GM06990 (cell line): ENCODE results near the gene KCNJ4.
"Not testable (repeated sequence)": the region's sequence is repeated elsewhere in the genome, so short reads cannot be mapped to it uniquely, and the experiment has no call there.

Experiments
- DNase-seq: peaks from one replicate; pipeline ENCODE4 v3.0.0-alpha.2; 2011; ENCODE audit not compliant: insufficient read length; ENCODE audit errors: extremely low read depth
- H3K27me3 ChIP-seq: replicated peaks from 2 replicates; pipeline ENCODE4 v1.6.0; 2011; ENCODE audit warnings: low read length; ENCODE audit not compliant: control insufficient read depth, insufficient read depth
- H3K36me3 ChIP-seq: 2 replicates; pipeline ENCODE4 v1.5.1; 2011; ENCODE audit warnings: low read length; ENCODE audit not compliant: control insufficient read depth, insufficient read depth
- H3K4me3 ChIP-seq: replicated peaks from 2 replicates; pipeline ENCODE4 v1.5.1; 2011; ENCODE audit warnings: low read depth, mild to moderate bottlenecking, control low read depth, low read length
- CTCF ChIP-seq: IDR thresholded peaks from 2 replicates; pipeline ENCODE4 v1.5.1; 2011; ENCODE audit warnings: low read length, control low read depth, mild to moderate bottlenecking, inconsistent platforms; ENCODE audit not compliant: insufficient read depth, poor library complexity, severe bottlenecking

KCNJ4 gene

GRCh38 chr22:38479096-38479837, 24.3 kb upstream of the KCNJ4 start:
- DNase-seq: no peak
- Histone ChIP-seq H3K27me3 (no peaks in the 10 kb centered on the region), H3K36me3 (peaks cover 13% of the 10 kb centered on the region), H3K4me3 (no peak overlapping the region)
- TF ChIP-seq CTCF: no peak

GRCh38 chr22:38477585-38477984, 22.6 kb upstream of the KCNJ4 start:
- TF ChIP-seq CTCF: no peak
- DNase-seq: no peak
- peaks cover 7% of the 10 kb centered on the region for H3K36me3 ChIP-seq
- no peak overlapping the region for H3K4me3 ChIP-seq
- no peaks in the 10 kb centered on the region for H3K27me3 ChIP-seq

- Histone ChIP-seq H3K4me3 (no peak overlapping the region), H3K36me3 (no peaks in the 10 kb centered on the region), H3K27me3 (no peaks in the 10 kb centered on the region)
- no peak for DNase-seq
- no peak for TF ChIP-seq CTCF
These were observed 19.1 kb upstream of the KCNJ4 start for GRCh38 chr22:38474003-38474607.

GRCh38 chr22:38471237-38471636, 16.2 kb upstream of the KCNJ4 start:
- Histone ChIP-seq H3K27me3 (no peaks in the 10 kb centered on the region; the same call in none of the 2 replicates), H3K4me3 (no peak overlapping the region), H3K36me3 (no peaks in the 10 kb centered on the region)
- DNase-seq: no peak
- TF ChIP-seq CTCF: no peak

GRCh38 chr22:38470179-38470578, 15.2 kb upstream of the KCNJ4 start:
- H3K27me3 ChIP-seq, DNase-seq, H3K4me3 ChIP-seq, H3K36me3 ChIP-seq: not testable (repeated sequence)

- no peak overlapping the region for H3K4me3 ChIP-seq
- no peaks in the 10 kb centered on the region; the same call in none of the 2 replicates for H3K27me3 ChIP-seq
- no peak for DNase-seq
- no peak for TF ChIP-seq CTCF
- H3K36me3 ChIP-seq: no peaks in the 10 kb centered on the region
These were observed 14.3 kb upstream of the KCNJ4 start for GRCh38 chr22:38469306-38469781.
